ENCODE measurements around the gene PLCD1.

- TF ChIP-seq CTCF (IDR thresholded peaks at IDR 0.05; ENCODE audit: low read length) (peak; percentile 63), EZH2 (optimal IDR thresholded peaks at IDR 0.05; ENCODE audit: low read depth, low read length) (no peak), EZH2phosphoT487 (IDR thresholded peaks at IDR 0.05; ENCODE audit: low read length) (no peak)
Measured at GRCh38 chr3:38004415-38005075, 24.9 kb downstream of the PLCD1 start.

Measured in MM.1S (cell line).